Panc1 (cell line): Measurements from ENCODE around the gene ZBED4. TPM values are rescaled to one million over a fixed set of nuclear protein-coding genes. Genes with fewer than 3 reads are reported as not detected.
A peak's percentile ranks its signal among the peaks of the same experiment; 100 is the strongest.

Experiments
- ATAC-seq: fragments of 200-7000 bp; cut with Tn5 transposase; 2 replicates; pipeline ENCODE4 v1.9.1; 2020; ENCODE audit warnings: mild to moderate bottlenecking, moderate library complexity
- BruUV-seq: library from RNA; stranded (reverse); fragments of 400-500 nt; replicated peaks from 2 replicates; lab custom pipeline; 2021; lab: Mats Ljungman, UMichigan
- CTCF ChIA-PET: fragments of 300-600 bp; sonication (Branson Sonifier 250); formaldehyde crosslinking; loops from one replicate; lab custom pipeline; 2022; ENCODE audit warnings: antibody characterized with exemption; lab: Charles Lee
- POLR2A ChIA-PET: fragments of 300-600 bp; sonication (Branson Sonifier 250); formaldehyde crosslinking; loops from one replicate; lab custom pipeline; 2022; ENCODE audit warnings: antibody characterized with exemption; lab: Charles Lee
- DNase-seq: peaks from one replicate; pipeline ENCODE4 v3.0.0-alpha.2; 2010; ENCODE audit warnings: low read depth, low spot score
- H3K27ac ChIP-seq: 2 replicates; pipeline ENCODE4 v1.5.1; 2011; ENCODE audit warnings: mild to moderate bottlenecking, low read length, inconsistent platforms
- H3K27me3 ChIP-seq: fragments of 200-500 bp; sonication (Bioruptor generic); 2 replicates; pipeline ENCODE4 v1.6.0; 2014; ENCODE audit warnings: low read length, inconsistent platforms; ENCODE audit not compliant: control insufficient read depth, insufficient read depth
- H3K36me3 ChIP-seq: fragments of 200-500 bp; sonication (Bioruptor generic); 2 replicates; pipeline ENCODE4 v1.5.1; 2014; ENCODE audit warnings: inconsistent platforms, mild to moderate bottlenecking, low read length, moderate library complexity; ENCODE audit not compliant: control insufficient read depth, insufficient read depth
- H3K4me1 ChIP-seq: 2 replicates; pipeline ENCODE4 v1.5.1; 2011; ENCODE audit warnings: inconsistent platforms, mild to moderate bottlenecking, low read length, moderate library complexity; ENCODE audit not compliant: control insufficient read depth, insufficient read depth
- H3K4me3 ChIP-seq, 2 experiments: 2 replicates each; pipeline ENCODE4 v1.5.1; 2011 to 2012; ENCODE audit warnings: low read depth in 2 of 2, low read length in 2 of 2, mild to moderate bottlenecking in 2 of 2, inconsistent platforms in 1 of 2, moderate library complexity in 1 of 2
- H3K9me3 ChIP-seq: fragments of 200-500 bp; sonication (Bioruptor generic); 2 replicates; pipeline ENCODE4 v1.5.1; 2014; ENCODE audit warnings: low read depth, mild to moderate bottlenecking, inconsistent platforms, low read length, moderate library complexity; ENCODE audit not compliant: control insufficient read depth, insufficient read depth
- CTCF ChIP-seq: fragments of 450-650 bp; IDR thresholded peaks from 2 replicates; pipeline ENCODE4 v1.5.1; 2017; ENCODE audit warnings: mild to moderate bottlenecking
- POLR2AphosphoS5 ChIP-seq: IDR thresholded peaks from 2 replicates; pipeline ENCODE4 v1.6.1; 2012; ENCODE audit warnings: mild to moderate bottlenecking, low read depth, low read length, moderate library complexity
- REST ChIP-seq, 2 experiments: IDR thresholded peaks; 2 replicates each; pipeline ENCODE4 v1.6.1; 2011 to 2012; ENCODE audit warnings: low read depth in 2 of 2, control low read depth in 1 of 2, low read length in 1 of 2, mild to moderate bottlenecking in 1 of 2, moderate library complexity in 1 of 2; ENCODE audit not compliant: insufficient read depth in 1 of 2
- SIN3A ChIP-seq: IDR thresholded peaks from 2 replicates; pipeline ENCODE4 v1.6.1; 2012; ENCODE audit warnings: low read depth, mild to moderate bottlenecking, low read length, moderate library complexity, borderline replicate concordance; ENCODE audit not compliant: insufficient read depth
- TCF7L2 ChIP-seq: IDR thresholded peaks from 2 replicates; pipeline ENCODE4 v1.6.1; 2011; ENCODE audit warnings: mild to moderate bottlenecking, low read depth, low read length, inconsistent platforms
- in situ Hi-C: cut with HindIII; loops from 2 replicates; pipeline ENCODE4 v1.10.0; 2016; ENCODE audit warnings: low sequenced_read_pairs, low pct_unique_long_range_greater_than_20kb
- intact Hi-C: fragments of 100-400 bp; cut with micrococcal nuclease; formaldehyde crosslinking; loops from one replicate; pipeline ENCODE4 v1.10.0; 2022; ENCODE audit not compliant: unreplicated experiment
- total RNA-seq: library from RNA; stranded (reverse); gene quantifications from one replicate; pipeline ENCODE4 v1.2.1, GENCODE V29; 2021; ENCODE audit not compliant: unreplicated experiment

The ZBED4 gene
- total RNA-seq, 1 experiment from 2014 or later: 17.3 TPM

- Histone ChIP-seq H3K4me3 (no peak overlapping the region), H3K27ac (no peak overlapping the region), H3K27me3 (no peaks in the 10 kb centered on the region), H3K36me3 (no peaks in the 10 kb centered on the region), H3K9me3 (no peaks in the 10 kb centered on the region), H3K4me1 (no peaks in the 10 kb centered on the region)
- ChIA-PET CTCF (interaction anchor here (0.6 kb wide), 1 partner anchor 145 kb away, joined by 3 read pairs; no protein-coding TSS in a partner anchor), POLR2A (no interaction called here)
- no peak for ATAC-seq
- TF ChIP-seq REST (IDR thresholded peaks at IDR 0.05; ENCODE audit: insufficient read depth in 1 of 2, low read depth in 2 of 2, low read length in 1 of 2) (no peak), SIN3A (no peak), TCF7L2 (no peak), CTCF (no peak), POLR2AphosphoS5 (no peak)
- no TSS peak for BruUV-seq
- intact Hi-C loops: no loop called here
- in situ Hi-C loops: no loop called here
- DNase-seq: no peak
Observed at GRCh38 chr22:49911881-49912625, 58.4 kb downstream of the ZBED4 start.

- Histone ChIP-seq H3K36me3 (peaks cover 4% of the 10 kb centered on the region; the same call in 1 of the 2 replicates), H3K4me3 (no peak overlapping the region), H3K27me3 (no peaks in the 10 kb centered on the region), H3K4me1 (no peaks in the 10 kb centered on the region), H3K9me3 (no peaks in the 10 kb centered on the region), H3K27ac (no peak overlapping the region)
- ChIA-PET POLR2A (no interaction called here), CTCF (no interaction called here)
- BruUV-seq: TSS peak; percentile 12
- intact Hi-C loops (no loop called here), in situ Hi-C loops (no loop called here)
- DNase-seq (no peak), ATAC-seq (no peak)
- TF ChIP-seq POLR2AphosphoS5 (no peak), TCF7L2 (no peak), SIN3A (no peak), REST (IDR thresholded peaks at IDR 0.05; ENCODE audit: insufficient read depth in 1 of 2, low read depth in 2 of 2, low read length in 1 of 2) (no peak), CTCF (no peak)
Observed at GRCh38 chr22:49913026-49913425, 59.4 kb downstream of the ZBED4 start.
